ENCODE data around the gene CACNG3.
A peak's percentile ranks its signal among the peaks of the same experiment; 100 is the strongest.

CACNG3 gene

DNA sequence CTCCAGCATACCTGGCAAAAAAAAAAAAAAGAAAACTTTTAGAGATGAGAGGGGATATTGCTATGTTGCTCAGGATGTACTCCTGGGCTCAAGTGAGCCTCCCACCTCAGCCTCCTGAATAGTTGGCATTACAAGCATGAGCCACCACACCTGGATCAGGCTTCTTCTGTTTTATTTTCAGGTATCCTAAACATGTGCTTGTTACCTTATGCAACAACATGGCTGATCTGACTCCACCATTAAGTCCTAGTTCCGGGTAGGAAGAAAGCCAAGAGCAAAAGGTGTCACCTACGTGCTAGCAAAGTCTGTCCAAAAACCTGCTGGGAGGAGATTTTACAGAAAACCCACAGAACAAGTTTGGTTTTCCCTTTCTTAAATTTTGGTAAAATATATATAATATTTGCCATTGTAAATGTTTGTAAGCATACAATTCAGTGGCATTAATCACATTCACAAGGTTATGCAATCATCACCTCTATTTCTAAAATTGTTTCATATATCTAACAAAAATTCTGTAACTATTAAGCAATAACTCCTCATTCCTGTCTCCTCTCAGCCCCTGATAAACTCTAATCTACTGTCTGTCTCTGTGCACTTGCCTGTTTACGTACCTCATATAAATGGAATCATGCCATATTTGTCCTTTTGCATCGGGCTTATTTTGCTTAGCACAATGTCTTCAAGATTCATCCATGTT, 9.1 kb upstream of the CACNG3 start:
- H3K79me2 ChIP-seq (ENCODE audit: control insufficient read depth, insufficient read depth, low read length, poor library complexity), result no peaks in the 10 kb centered on the region
- no peak overlapping the region for H3K9ac ChIP-seq (ENCODE audit: low read length)
- no peak overlapping the region for H3K4ac ChIP-seq (ENCODE audit: low read depth, low read length)
- no peak overlapping the region for H4K8ac ChIP-seq (ENCODE audit: low read depth, low read length)
- H3K36me3 ChIP-seq (ENCODE audit: control insufficient read depth in 1 of 2, insufficient read depth in 2 of 2, low read length in 2 of 2), result no peaks in the 10 kb centered on the region
- no peak overlapping the region for H4K12ac ChIP-seq (ENCODE audit: low read depth, low read length)
- no peaks in the 10 kb centered on the region for H3K9me3 ChIP-seq (ENCODE audit: insufficient read depth, low read depth, low read length)
- no peak overlapping the region for H2AK5ac ChIP-seq (ENCODE audit: low read length)
- no peaks in the 10 kb centered on the region for H3K4me1 ChIP-seq (ENCODE audit: control insufficient read depth in 1 of 2, insufficient read depth in 2 of 2, low read length in 2 of 2)
- H3K79me1 ChIP-seq (ENCODE audit: low read length), result no peaks in the 10 kb centered on the region
- no peak overlapping the region for H3K4me2 ChIP-seq (ENCODE audit: low read length)
- no peak overlapping the region for H2AFZ ChIP-seq (ENCODE audit: insufficient read depth, low read length, poor library complexity)
- no peaks in the 10 kb centered on the region for H3K27me3 ChIP-seq (ENCODE audit: insufficient read depth, low read length)
- no peak overlapping the region for H2BK12ac ChIP-seq (ENCODE audit: low read length)
- H3K4me3 ChIP-seq (ENCODE audit: low read depth, low read length), result no peak overlapping the region
- no peak overlapping the region for H3K23ac ChIP-seq (ENCODE audit: low read length)
- WGBS (ENCODE audit: extremely low coverage, insufficient coverage, insufficient read length), result no CpG with 5 or more reads among the region's 4 CpGs
- H4K91ac ChIP-seq (ENCODE audit: low read depth, low read length), result no peak overlapping the region
- H3K14ac ChIP-seq (ENCODE audit: low read length), result no peak overlapping the region
- H3K27ac ChIP-seq (ENCODE audit: low read depth, low read length), result no peak overlapping the region
- H2BK120ac ChIP-seq (ENCODE audit: insufficient read depth, low read length, poor library complexity), result no peak overlapping the region
- peak; percentile 59 to 72 for DNase-seq
- H2BK5ac ChIP-seq (ENCODE audit: low read depth, low read length, poor library complexity), result no peak overlapping the region
- no peak overlapping the region for H3K18ac ChIP-seq (ENCODE audit: low read length)

DNA sequence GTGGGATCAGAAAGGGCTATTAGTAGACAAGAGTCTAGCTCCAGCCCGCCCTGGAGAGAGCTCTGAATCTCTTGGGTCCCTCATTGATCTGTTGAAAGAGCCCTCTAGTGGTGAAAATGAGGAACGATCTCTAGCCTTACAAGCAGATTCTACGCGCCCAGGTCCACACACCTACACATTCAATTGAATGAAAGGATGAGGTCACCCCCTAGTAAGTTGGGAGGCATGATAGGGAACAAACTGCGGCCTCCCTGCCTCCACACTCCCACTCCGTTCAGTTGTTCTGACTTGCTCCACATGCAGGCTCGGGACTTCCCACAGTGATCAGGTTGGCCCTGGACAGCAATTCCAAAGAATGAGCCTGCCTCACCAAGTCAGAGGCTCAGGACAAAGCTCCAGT, 2.9 kb upstream of the CACNG3 start:
- Histone ChIP-seq H2BK5ac (ENCODE audit: low read depth, low read length, poor library complexity) (no peak overlapping the region), H3K27me3 (ENCODE audit: insufficient read depth, low read length) (peaks cover 2% of the 10 kb centered on the region), H3K4ac (ENCODE audit: low read depth, low read length) (no peak overlapping the region), H3K9ac (ENCODE audit: low read length) (no peak overlapping the region), H3K23ac (ENCODE audit: low read length) (no peak overlapping the region), H3K4me3 (ENCODE audit: low read depth, low read length) (no peak overlapping the region), H3K9me3 (ENCODE audit: insufficient read depth, low read depth, low read length) (peaks cover 1% of the 10 kb centered on the region), H3K18ac (ENCODE audit: low read length) (no peak overlapping the region), H4K91ac (ENCODE audit: low read depth, low read length) (no peak overlapping the region), H2BK120ac (ENCODE audit: insufficient read depth, low read length, poor library complexity) (no peak overlapping the region), H3K79me2 (ENCODE audit: control insufficient read depth, insufficient read depth, low read length, poor library complexity) (no peaks in the 10 kb centered on the region), H3K36me3 (ENCODE audit: control insufficient read depth in 1 of 2, insufficient read depth in 2 of 2, low read length in 2 of 2) (no peaks in the 10 kb centered on the region), H3K4me1 (ENCODE audit: control insufficient read depth in 1 of 2, insufficient read depth in 2 of 2, low read length in 2 of 2) (no peaks in the 10 kb centered on the region), H2AFZ (ENCODE audit: insufficient read depth, low read length, poor library complexity) (no peak overlapping the region), H4K8ac (ENCODE audit: low read depth, low read length) (no peak overlapping the region), H4K12ac (ENCODE audit: low read depth, low read length) (no peak overlapping the region), H3K14ac (ENCODE audit: low read length) (no peak overlapping the region), H3K27ac (ENCODE audit: low read depth, low read length) (no peak overlapping the region), H2AK5ac (ENCODE audit: low read length) (no peak overlapping the region), H2BK12ac (ENCODE audit: low read length) (no peak overlapping the region), H3K4me2 (ENCODE audit: low read length) (no peak overlapping the region), H3K79me1 (ENCODE audit: low read length) (no peaks in the 10 kb centered on the region)
- DNase-seq, result peak; percentile 24 to 76
- no CpG with 5 or more reads among the region's 7 CpGs for WGBS (ENCODE audit: extremely low coverage, insufficient coverage, insufficient read length)

- Histone ChIP-seq H3K79me2 (ENCODE audit: control insufficient read depth, insufficient read depth, low read length, poor library complexity) (no peaks in the 10 kb centered on the region), H4K8ac (ENCODE audit: low read depth, low read length) (no peak overlapping the region), H3K4ac (ENCODE audit: low read depth, low read length) (no peak overlapping the region), H2BK5ac (ENCODE audit: low read depth, low read length, poor library complexity) (no peak overlapping the region), H3K18ac (ENCODE audit: low read length) (no peak overlapping the region), H3K23ac (ENCODE audit: low read length) (no peak overlapping the region), H2BK12ac (ENCODE audit: low read length) (no peak overlapping the region), H3K27ac (ENCODE audit: low read depth, low read length) (no peak overlapping the region), H3K79me1 (ENCODE audit: low read length) (no peaks in the 10 kb centered on the region), H3K27me3 (ENCODE audit: insufficient read depth, low read length) (peaks cover 2% of the 10 kb centered on the region), H2AFZ (ENCODE audit: insufficient read depth, low read length, poor library complexity) (no peak overlapping the region), H3K36me3 (ENCODE audit: control insufficient read depth in 1 of 2, insufficient read depth in 2 of 2, low read length in 2 of 2) (no peaks in the 10 kb centered on the region), H2BK120ac (ENCODE audit: insufficient read depth, low read length, poor library complexity) (no peak overlapping the region), H3K4me2 (ENCODE audit: low read length) (no peak overlapping the region), H2AK5ac (ENCODE audit: low read length) (no peak overlapping the region), H4K91ac (ENCODE audit: low read depth, low read length) (no peak overlapping the region), H3K4me3 (ENCODE audit: low read depth, low read length) (no peak overlapping the region), H4K12ac (ENCODE audit: low read depth, low read length) (no peak overlapping the region), H3K9me3 (ENCODE audit: insufficient read depth, low read depth, low read length) (peaks cover 1% of the 10 kb centered on the region), H3K9ac (ENCODE audit: low read length) (no peak overlapping the region), H3K4me1 (ENCODE audit: control insufficient read depth in 1 of 2, insufficient read depth in 2 of 2, low read length in 2 of 2) (no peaks in the 10 kb centered on the region), H3K14ac (ENCODE audit: low read length) (no peak overlapping the region)
- peak in 1 of 2 donors; percentile 6 for DNase-seq
- no CpG with 5 or more reads among the region's 5 CpGs for WGBS (ENCODE audit: extremely low coverage, insufficient coverage, insufficient read length)
Measured at GRCh38 chr16:24257958-24258357, 1.8 kb downstream of the CACNG3 start.

DNA sequence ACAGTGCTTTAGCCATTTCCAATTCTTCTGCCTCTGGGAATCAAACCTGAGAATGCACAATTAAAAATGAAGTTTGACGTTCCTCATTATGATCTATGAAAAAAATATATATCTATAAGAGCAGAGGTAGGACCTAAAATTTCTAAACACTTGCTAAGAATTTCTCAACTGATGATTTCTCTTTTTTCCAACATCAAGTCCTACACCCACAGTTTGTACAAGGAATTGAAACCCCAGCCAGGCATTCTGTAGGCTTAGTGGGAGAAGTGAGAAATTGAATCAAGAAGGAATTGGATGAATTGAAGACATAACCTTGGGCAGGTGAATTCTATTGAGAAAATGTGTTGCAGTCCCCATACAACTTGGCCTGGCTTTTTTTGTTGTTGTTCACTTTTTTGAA, 2.7 kb downstream of the CACNG3 start:
- no peaks in the 10 kb centered on the region for H3K79me2 ChIP-seq (ENCODE audit: control insufficient read depth, insufficient read depth, low read length, poor library complexity)
- H3K9me3 ChIP-seq (ENCODE audit: insufficient read depth, low read depth, low read length), result peaks cover 1% of the 10 kb centered on the region
- no CpG with 5 or more reads among the region's 1 CpG for WGBS (ENCODE audit: extremely low coverage, insufficient coverage, insufficient read length)
- H4K12ac ChIP-seq (ENCODE audit: low read depth, low read length), result no peak overlapping the region
- no peak overlapping the region for H3K9ac ChIP-seq (ENCODE audit: low read length)
- no peak overlapping the region for H3K27ac ChIP-seq (ENCODE audit: low read depth, low read length)
- no peak overlapping the region for H2BK5ac ChIP-seq (ENCODE audit: low read depth, low read length, poor library complexity)
- H2BK12ac ChIP-seq (ENCODE audit: low read length), result no peak overlapping the region
- H2AFZ ChIP-seq (ENCODE audit: insufficient read depth, low read length, poor library complexity), result no peak overlapping the region
- H3K18ac ChIP-seq (ENCODE audit: low read length), result no peak overlapping the region
- no peaks in the 10 kb centered on the region for H3K36me3 ChIP-seq (ENCODE audit: control insufficient read depth in 1 of 2, insufficient read depth in 2 of 2, low read length in 2 of 2)
- H4K91ac ChIP-seq (ENCODE audit: low read depth, low read length), result no peak overlapping the region
- DNase-seq, result no peak
- H2BK120ac ChIP-seq (ENCODE audit: insufficient read depth, low read length, poor library complexity), result no peak overlapping the region
- no peaks in the 10 kb centered on the region for H3K4me1 ChIP-seq (ENCODE audit: control insufficient read depth in 1 of 2, insufficient read depth in 2 of 2, low read length in 2 of 2)
- H3K79me1 ChIP-seq (ENCODE audit: low read length), result no peaks in the 10 kb centered on the region
- H4K8ac ChIP-seq (ENCODE audit: low read depth, low read length), result no peak overlapping the region
- no peak overlapping the region for H3K23ac ChIP-seq (ENCODE audit: low read length)
- no peak overlapping the region for H2AK5ac ChIP-seq (ENCODE audit: low read length)
- no peak overlapping the region for H3K14ac ChIP-seq (ENCODE audit: low read length)
- no peak overlapping the region for H3K4me2 ChIP-seq (ENCODE audit: low read length)
- peaks cover 2% of the 10 kb centered on the region for H3K27me3 ChIP-seq (ENCODE audit: insufficient read depth, low read length)
- no peak overlapping the region for H3K4ac ChIP-seq (ENCODE audit: low read depth, low read length)
- H3K4me3 ChIP-seq (ENCODE audit: low read depth, low read length), result no peak overlapping the region

Measured in trophoblast cell (in vitro differentiated cells and primary cell).